GM21786 (cell line): Measurements from ENCODE around the gene LRRC59.
"Not testable (repeated sequence)": the region's sequence is repeated elsewhere in the genome, so short reads cannot be mapped to it uniquely, and the experiment has no call there.

Experiments used
- ATAC-seq: cut with Tn5 transposase; IDR thresholded peaks from one replicate; pipeline ENCODE4 v1.9.1; 2021; ENCODE audit not compliant: unreplicated experiment

Gene LRRC59

GRCh38 chr17:50397111-50397918 is at the start of gene LRRC59:
TSS of gene LRRC59 (minus strand) at chr17:50397523. CDS start at chr17:50397317, 206 bp downstream.
- ATAC-seq, result peak; percentile 86

DNA sequence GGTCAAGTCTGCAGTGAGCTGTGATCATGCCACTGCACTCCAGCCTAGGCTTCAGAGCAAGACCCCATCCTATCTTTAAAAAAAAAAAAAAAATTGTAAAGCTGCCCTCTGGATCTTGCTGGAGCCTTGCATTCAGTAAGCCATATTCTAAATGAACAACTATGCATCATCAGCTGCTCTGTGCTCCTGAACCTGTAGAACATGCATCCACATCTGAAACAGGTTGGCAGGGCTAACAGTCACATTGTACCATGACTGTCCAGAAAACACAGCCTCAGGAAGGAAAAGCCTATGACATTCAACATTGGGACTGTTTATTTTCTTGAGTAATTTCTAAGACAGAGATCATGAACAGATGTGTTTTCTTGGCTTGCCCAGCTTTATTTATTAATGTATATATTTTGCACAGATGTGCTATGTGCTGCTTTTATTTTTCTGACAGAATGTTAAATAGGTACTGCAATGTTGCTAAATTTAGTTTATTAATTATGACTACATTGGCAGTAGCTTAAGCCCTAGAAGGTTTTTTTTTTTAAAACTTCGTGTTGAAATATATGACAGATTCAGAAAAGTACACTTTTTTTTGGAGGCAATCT is 48.5 kb upstream of the LRRC59 start:
- no peak for ATAC-seq

- no peak for ATAC-seq
These were observed 47.8 kb upstream of the LRRC59 start for GRCh38 chr17:50444841-50445715.

- ATAC-seq, result no peak
These were observed 46.2 kb upstream of the LRRC59 start for GRCh38 chr17:50443505-50443974.

DNA sequence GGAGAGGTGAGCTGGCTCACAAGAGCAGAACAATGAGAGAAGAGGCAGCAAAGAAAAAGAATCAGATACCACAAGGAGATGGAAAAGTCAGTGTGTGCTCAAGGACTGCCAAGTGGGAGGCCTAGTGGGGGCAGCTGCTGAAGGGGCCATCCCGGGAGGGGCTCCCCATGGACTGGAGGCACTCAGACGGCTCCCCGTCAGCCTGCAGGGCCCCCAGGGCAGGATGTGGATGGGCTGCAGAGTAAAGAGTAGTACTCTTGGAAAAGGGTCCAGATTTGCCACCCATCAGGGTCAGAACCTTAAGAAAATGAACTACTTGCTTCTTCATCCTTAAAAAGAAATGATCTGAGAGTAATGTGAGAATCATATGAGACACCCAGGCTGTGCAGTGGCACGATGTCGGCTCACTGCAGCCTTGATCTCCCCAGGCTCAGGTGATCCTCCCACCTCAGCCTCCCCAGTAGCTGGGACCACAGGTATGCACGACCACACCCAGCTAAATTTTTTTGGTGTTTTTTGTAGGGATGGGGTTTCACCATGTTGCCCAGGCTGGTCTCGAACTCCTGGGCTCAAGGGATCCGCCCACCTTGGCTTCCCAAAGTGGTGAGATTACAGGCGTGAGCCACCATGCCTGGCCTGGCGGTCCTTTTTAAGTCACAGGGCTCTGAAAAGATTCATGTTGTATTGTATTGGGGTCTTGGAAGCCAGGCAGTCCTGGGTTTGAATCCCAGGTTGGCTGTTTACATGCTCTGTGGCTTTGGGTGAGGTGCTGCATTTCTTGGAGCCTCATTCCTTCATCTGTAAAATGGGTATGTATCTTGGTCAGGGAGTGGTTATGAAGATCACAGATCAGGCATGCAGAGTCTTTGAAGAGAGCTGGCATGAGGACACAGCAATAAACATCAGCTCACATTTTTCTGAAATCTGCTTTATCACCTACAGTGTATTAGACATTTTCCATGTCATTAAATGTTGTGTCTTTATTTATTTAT is 43.8 kb upstream of the LRRC59 start:
- no peak for ATAC-seq

DNA sequence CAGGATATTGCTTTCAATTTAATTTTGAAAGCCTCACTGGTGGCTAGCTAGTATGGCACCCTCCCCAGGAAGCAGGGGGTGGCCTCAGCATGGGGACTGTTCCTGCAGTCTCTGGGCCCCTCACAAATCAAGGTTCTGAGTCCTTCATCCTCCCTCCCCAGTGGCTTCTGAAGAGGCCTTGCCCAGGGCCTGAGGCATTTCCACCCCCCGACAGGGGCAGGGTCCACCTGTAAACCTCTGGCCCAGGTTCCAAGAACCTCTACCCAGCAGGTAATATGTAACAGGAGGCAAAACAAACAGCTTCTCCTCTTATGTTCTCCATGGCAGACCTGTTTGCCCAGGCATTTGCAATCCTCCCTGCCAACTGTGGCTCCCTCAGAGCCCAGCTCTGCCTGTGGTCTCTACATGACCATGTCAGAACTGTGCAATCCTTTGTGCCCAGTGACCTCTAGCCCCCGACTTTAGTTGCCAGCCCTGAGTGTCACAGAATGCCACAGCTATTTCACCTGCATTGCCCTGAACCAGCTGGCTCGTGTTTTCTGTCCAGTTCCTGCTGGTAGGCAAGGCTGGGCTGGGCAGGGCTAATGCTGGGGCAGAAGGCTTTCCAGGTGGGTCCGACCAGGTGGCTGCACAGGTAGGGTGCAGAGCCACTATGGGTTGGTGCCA is 43.0 kb upstream of the LRRC59 start:
- no peak for ATAC-seq

GRCh38 chr17:50439008-50439407 is 41.7 kb upstream of the LRRC59 start:
- no peak for ATAC-seq

- ATAC-seq, result no peak
These were observed 40.1 kb upstream of the LRRC59 start for GRCh38 chr17:50437409-50437808.

DNA sequence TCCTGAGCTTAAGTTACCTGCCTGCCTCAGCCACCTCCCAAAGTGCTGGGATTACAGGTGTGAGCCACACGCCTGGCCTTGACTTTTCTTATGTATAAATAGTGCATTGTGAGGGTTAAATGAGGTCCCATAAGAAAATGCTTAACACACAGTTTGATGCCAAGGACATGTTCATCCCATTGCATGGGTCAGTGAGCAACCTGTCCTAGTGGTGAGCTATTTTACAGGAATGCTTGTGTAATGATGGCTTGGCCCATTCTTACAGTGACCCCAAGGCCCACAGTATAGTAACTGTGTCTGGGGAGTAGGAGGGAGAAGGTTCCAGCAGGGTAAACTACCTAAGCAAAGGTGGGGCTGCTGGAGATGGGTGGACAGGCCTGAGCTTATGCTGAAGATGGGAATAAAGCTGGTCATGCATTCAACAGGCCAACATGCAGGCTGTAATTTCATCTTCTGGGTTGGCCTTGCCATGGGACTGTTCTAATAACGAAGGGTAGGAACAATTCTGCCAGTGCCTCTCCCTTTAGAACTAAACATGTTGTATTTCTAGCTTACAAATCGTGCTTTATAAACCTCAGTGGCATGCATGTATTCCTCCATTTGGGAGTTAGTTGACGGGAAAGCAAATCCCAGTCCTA is 34.9 kb upstream of the LRRC59 start:
- ATAC-seq, result no peak

GRCh38 chr17:50430821-50431618 is 33.7 kb upstream of the LRRC59 start:
- no peak for ATAC-seq

DNA sequence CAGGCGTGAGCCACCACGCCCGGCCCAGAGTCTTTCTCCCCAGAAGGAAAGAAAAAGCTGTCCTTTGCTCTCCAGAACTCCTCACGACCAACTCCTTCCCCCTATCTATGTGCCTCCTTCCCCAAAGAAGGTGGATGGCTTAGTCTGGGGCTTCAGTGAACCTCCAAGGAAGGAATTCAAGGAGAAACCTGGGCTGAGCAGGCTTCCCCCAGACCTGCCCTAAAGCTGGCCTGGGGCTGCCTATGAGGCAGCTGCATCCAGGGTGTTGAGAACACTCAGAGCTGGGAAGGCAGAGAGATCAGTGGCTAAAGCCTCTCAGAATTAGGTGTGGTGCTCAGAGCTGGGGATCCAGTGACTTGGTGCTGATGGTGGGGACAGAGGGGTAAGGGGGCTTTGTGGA is 32.5 kb upstream of the LRRC59 start:
- no peak for ATAC-seq

GRCh38 chr17:50428831-50429424 is 31.6 kb upstream of the LRRC59 start:
- ATAC-seq, result no peak

- not testable (repeated sequence) for ATAC-seq
These were observed 30.8 kb upstream of the LRRC59 start for GRCh38 chr17:50428126-50428525.

GRCh38 chr17:50426814-50427787 is 29.8 kb upstream of the LRRC59 start:
- no peak for ATAC-seq

DNA sequence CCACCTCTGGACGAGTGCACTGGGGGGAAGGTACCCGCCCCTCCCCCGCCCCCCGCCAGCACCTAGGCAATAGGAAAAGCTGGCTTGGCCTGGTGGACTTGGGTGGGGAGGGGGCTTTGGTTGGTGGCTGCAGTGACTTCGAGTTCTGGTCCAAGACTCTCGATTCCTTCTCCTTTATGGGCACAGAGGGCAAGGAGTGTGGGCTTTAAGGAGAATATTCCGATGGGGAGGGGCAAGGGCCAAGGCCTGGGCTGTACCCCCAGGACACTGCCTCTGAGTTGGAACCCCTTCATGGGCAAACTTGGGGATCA is 29.1 kb upstream of the LRRC59 start:
- ATAC-seq, result no peak

GRCh38 chr17:50425682-50426471 is 28.6 kb upstream of the LRRC59 start, which contains the start of gene ACSF2:
TSS of gene ACSF2 (plus strand) at chr17:50426218. CDS start at chr17:50426262, 44 bp downstream.
- peak; percentile 32 for ATAC-seq
